ENCODE measurements around the gene POLR3E.

DNA sequence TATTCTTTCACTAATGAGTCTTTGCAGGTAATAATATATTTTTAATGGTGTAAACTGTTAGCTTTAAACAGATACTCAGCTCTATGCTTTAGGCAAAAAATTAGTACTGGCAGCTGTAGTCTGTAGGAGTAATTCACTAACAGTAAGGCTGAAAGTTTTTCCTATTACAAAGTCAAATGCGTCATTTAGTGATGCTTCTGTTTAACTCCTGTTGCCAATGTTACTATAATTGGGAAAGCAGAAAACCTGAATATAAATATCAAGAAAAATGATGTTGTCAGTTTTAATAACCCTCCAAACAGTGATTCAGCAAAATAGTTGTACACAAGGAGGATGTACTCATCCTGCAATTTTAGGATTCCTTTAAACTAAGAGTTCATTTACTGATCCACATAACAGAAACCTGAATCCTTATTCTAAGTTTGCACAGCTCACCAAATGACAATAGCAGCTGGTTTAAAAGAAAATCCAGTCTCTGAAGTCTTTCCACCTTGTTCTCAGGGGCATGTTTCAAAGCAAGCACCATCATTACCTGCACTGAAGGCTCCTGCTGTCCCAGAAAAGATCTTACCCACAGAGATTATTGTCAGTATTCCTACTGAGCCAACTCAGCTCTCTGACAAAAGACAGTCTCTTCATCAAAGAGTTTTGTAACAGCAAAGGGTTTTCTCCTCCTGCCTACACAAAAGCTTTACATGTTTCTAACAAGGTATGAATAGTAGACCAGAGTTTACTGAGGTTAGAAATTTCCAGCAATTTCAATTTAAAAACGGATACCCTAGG is 73.0 kb downstream of the POLR3E start:
- TF ChIP-seq CTCF (IDR thresholded peaks at IDR 0.05) (no peak), POLR2A (IDR thresholded peaks at IDR 0.05) (no peak)

Data from tibial nerve (tissue), 3 donors.